Osteoblast (primary cell): ENCODE data around the gene LAD1. TPM values are rescaled to one million over a fixed set of nuclear protein-coding genes. Genes with fewer than 3 reads are reported as not detected.

Experiments
- DNase-seq: peaks from one replicate; pipeline ENCODE4 v3.0.0; 2011; ENCODE audit warnings: low spot score, mixed read lengths; ENCODE audit not compliant: insufficient read length; ENCODE audit errors: missing footprints
- H2AFZ ChIP-seq: 2 replicates; pipeline ENCODE4 v1.6.0; 2011; ENCODE audit warnings: mild to moderate bottlenecking, low read length
- H3K27ac ChIP-seq: 2 replicates; pipeline ENCODE4 v1.5.1; 2011; ENCODE audit warnings: mild to moderate bottlenecking, low read depth, low read length, moderate library complexity
- H3K27me3 ChIP-seq: 2 replicates; pipeline ENCODE4 v1.6.0; 2012; ENCODE audit warnings: mild to moderate bottlenecking, control low read depth, inconsistent platforms, low read length, moderate library complexity; ENCODE audit not compliant: insufficient read depth
- H3K36me3 ChIP-seq: 2 replicates; pipeline ENCODE4 v1.5.1; 2011; ENCODE audit warnings: mild to moderate bottlenecking, low read length, control low read depth, moderate library complexity; ENCODE audit not compliant: insufficient read depth
- H3K4me1 ChIP-seq: 2 replicates; pipeline ENCODE4 v1.5.1; 2011; ENCODE audit warnings: mild to moderate bottlenecking, low read length, control low read depth, moderate library complexity; ENCODE audit not compliant: insufficient read depth
- H3K4me2 ChIP-seq: 2 replicates; pipeline ENCODE4 v1.6.0; 2011; ENCODE audit warnings: mild to moderate bottlenecking, low read length; ENCODE audit not compliant: insufficient read depth
- H3K4me3 ChIP-seq: fragments of 200-600 bp; sonication (generic); 3 replicates; pipeline ENCODE4 v1.5.1; 2012; ENCODE audit warnings: mild to moderate bottlenecking, low read length, inconsistent platforms; ENCODE audit not compliant: insufficient read depth
- H3K79me2 ChIP-seq: 2 replicates; pipeline ENCODE4 v1.6.0; 2012; ENCODE audit warnings: mild to moderate bottlenecking, low read length, control low read depth, inconsistent platforms; ENCODE audit not compliant: insufficient read depth
- H3K9me3 ChIP-seq: 2 replicates; pipeline ENCODE4 v1.5.1; 2011; ENCODE audit warnings: low read depth, low read length, control low read depth
- H4K20me1 ChIP-seq: 2 replicates; pipeline ENCODE4 v1.6.0; 2012; ENCODE audit warnings: mild to moderate bottlenecking, low read length, control low read depth; ENCODE audit not compliant: insufficient read depth
- total RNA-seq: library from RNA; depleted of rRNA; stranded (reverse); fragments of >200 nt; gene quantifications from 2 replicates; pipeline ENCODE4 v1.2.3, GENCODE V29; 2012
- TF ChIP-seq, protein P1 (sequence below): IDR thresholded peaks from 2 replicates; pipeline ENCODE4 v1.5.1; 2011; ENCODE audit warnings: mild to moderate bottlenecking, low read depth, low read length, moderate library complexity; ENCODE audit errors: extremely low read depth

Gene LAD1
- total RNA-seq, 1 donor: not detected

DNA sequence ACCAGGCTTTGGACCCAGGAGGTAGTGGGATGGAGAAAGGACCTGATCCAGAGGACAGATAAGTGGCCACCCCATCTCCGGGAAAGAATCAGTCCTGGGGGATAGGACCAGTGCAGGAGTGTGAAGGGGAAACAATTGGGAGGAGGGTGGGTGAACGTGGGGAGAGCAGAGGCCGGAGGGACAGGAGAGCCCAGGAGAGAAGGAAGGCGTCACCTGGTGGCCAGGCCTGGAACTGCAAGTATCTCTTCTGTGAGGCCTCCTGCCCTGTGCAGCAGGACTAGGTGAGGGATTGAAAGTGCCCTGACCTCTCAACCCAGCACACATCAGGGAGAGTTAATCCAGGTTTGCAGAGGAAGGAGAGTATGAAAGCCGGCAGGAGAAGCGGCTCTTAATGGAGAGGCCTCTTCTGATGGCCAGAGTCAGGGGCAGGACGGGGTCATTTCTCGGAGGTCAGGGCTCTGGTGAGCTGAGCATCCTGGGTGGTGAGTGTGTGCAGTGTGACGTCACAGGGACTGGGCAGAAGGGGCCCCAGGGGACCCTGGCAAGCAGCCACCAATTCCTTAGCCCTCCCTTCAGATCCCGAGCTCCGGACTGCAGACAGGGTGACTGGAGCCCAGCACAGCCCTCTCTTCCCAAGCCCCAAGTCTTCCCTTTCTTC is 9.2 kb upstream of the LAD1 start:
- Histone ChIP-seq H3K27me3 (peaks cover 43% of the 10 kb centered on the region), H2AFZ (no peak overlapping the region), H3K9me3 (no peaks in the 10 kb centered on the region)

DNA sequence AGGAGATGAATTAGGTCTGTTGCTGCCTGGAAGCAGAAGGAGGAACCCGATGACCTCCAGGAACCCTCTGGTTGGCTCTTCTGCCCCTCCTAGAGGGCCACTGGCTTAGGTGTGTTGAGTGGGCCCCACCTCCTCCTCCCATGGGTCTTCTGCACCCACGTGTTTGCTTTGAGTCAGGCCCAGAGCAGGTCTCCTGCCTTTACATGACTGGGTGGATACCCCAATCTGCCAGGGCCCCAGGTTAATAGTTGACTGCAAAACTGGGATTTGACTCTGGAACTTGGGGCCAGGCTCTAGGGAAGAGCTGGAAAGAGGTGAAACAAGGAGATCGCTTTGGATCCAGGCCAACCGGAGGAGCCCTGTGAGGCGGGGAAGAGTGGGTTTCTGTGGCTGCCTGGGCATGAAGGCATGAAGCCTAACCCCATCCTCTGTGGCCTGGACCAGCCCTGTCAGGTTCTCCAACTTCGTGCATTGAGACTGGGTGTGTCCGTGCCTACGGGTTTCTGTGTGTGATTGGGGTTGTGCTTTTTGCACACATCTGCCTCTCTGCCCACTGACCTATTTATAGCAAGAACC is 7.8 kb upstream of the LAD1 start:
- H3K4me2 ChIP-seq: no peak overlapping the region
- H4K20me1 ChIP-seq: no peaks in the 10 kb centered on the region
- H3K4me3 ChIP-seq: no peak overlapping the region
- no peaks in the 10 kb centered on the region for H3K79me2 ChIP-seq
- TF ChIP-seq, protein P1, sequence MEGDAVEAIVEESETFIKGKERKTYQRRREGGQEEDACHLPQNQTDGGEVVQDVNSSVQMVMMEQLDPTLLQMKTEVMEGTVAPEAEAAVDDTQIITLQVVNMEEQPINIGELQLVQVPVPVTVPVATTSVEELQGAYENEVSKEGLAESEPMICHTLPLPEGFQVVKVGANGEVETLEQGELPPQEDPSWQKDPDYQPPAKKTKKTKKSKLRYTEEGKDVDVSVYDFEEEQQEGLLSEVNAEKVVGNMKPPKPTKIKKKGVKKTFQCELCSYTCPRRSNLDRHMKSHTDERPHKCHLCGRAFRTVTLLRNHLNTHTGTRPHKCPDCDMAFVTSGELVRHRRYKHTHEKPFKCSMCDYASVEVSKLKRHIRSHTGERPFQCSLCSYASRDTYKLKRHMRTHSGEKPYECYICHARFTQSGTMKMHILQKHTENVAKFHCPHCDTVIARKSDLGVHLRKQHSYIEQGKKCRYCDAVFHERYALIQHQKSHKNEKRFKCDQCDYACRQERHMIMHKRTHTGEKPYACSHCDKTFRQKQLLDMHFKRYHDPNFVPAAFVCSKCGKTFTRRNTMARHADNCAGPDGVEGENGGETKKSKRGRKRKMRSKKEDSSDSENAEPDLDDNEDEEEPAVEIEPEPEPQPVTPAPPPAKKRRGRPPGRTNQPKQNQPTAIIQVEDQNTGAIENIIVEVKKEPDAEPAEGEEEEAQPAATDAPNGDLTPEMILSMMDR: no peak
- H3K27me3 ChIP-seq: peaks cover 44% of the 10 kb centered on the region
- no peaks in the 10 kb centered on the region for H3K36me3 ChIP-seq
- DNase-seq: peak; percentile 21
- H3K4me1 ChIP-seq: no peaks in the 10 kb centered on the region
- no peak overlapping the region for H3K27ac ChIP-seq
- H2AFZ ChIP-seq: no peak overlapping the region
- H3K9me3 ChIP-seq: no peaks in the 10 kb centered on the region

More for the DNA sequence above, 9.2 kb upstream of the LAD1 start:
- H3K27ac ChIP-seq: no peak overlapping the region
- DNase-seq: peak; percentile 99
- no peaks in the 10 kb centered on the region for H3K79me2 ChIP-seq
- H3K4me2 ChIP-seq: no peak overlapping the region
- no peaks in the 10 kb centered on the region for H3K4me1 ChIP-seq
- H3K36me3 ChIP-seq: no peaks in the 10 kb centered on the region
- H3K4me3 ChIP-seq: no peak overlapping the region
- TF ChIP-seq, protein P1: peak; percentile 95
- no peaks in the 10 kb centered on the region for H4K20me1 ChIP-seq

DNA sequence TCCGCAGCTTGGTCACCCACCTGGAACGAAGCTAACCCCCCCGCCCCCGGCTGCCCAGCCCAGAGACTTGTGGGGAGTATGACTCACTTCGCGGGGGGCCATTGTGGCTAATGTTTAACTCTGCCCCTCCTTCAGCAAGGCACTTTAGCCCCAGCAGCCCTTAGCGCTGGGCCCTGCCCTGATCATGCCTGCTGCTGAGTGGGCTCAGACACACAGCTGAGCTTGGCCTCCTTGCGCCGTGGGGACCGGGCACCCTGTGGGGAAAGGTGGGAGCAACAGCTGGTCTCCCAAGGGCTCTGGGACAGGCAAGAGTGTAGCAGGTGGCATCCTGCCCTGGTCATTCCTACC is 6.3 kb upstream of the LAD1 start:
- TF ChIP-seq, protein P1: no peak
- Histone ChIP-seq H3K4me1 (no peaks in the 10 kb centered on the region), H3K36me3 (no peaks in the 10 kb centered on the region), H3K79me2 (no peaks in the 10 kb centered on the region), H3K4me2 (no peak overlapping the region), H3K27ac (no peak overlapping the region), H4K20me1 (no peaks in the 10 kb centered on the region), H3K9me3 (no peaks in the 10 kb centered on the region), H2AFZ (no peak overlapping the region), H3K27me3 (peaks cover 46% of the 10 kb centered on the region), H3K4me3 (no peak overlapping the region)
- DNase-seq: peak; percentile 42

DNA sequence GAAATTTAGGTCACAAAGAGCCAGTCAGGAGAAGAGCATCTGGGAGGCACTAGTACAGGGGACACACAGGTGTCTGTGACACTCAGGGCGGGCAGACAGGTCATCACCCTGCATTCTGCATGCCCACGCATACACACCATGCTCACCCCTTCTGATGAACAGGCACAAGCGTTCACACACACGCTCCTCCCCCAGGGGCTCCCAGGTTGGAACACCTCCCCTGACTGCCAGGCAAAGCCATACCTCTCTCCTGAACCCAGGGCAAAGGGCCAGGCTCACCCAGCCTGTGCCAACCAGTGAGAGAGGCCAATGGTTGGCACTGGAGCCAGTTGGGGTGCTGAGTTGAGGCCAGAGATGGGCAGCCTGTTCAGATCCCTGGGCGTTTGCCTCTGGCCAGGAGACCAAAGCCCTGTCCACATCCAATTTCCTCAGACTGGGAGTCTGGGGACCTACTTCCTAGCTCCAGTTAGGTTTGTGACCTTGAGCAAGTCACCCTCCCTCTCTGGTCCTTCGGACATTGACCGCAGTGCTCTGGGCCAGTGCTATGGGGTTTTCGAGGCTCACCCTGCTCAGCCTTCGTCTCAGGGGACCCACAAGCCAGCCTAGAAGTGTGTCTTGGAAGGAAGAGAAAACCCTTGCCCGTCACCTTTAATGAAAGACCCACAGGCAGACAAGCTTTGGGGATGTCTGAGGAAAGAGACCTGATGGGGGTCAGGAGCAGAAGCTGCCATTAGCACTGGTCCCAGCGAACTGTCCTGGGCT is 5.8 kb upstream of the LAD1 start:
- peak; percentile 83 for DNase-seq
- Histone ChIP-seq H2AFZ (no peak overlapping the region), H3K4me2 (no peak overlapping the region), H3K27ac (no peak overlapping the region), H4K20me1 (no peaks in the 10 kb centered on the region), H3K9me3 (no peaks in the 10 kb centered on the region), H3K27me3 (peaks cover 47% of the 10 kb centered on the region), H3K4me3 (no peak overlapping the region), H3K79me2 (no peaks in the 10 kb centered on the region), H3K36me3 (no peaks in the 10 kb centered on the region), H3K4me1 (no peaks in the 10 kb centered on the region)
- TF ChIP-seq, protein P1: no peak
